ENCODE measurements around the gene ARHGEF38. TPM values are rescaled to one million over a fixed set of nuclear protein-coding genes. Genes with fewer than 3 reads are reported as not detected.

The ARHGEF38 gene
- polyA plus RNA-seq, 1 of the 3 experiments (the other 2 are of a cell fraction), result 0.02 TPM

DNA sequence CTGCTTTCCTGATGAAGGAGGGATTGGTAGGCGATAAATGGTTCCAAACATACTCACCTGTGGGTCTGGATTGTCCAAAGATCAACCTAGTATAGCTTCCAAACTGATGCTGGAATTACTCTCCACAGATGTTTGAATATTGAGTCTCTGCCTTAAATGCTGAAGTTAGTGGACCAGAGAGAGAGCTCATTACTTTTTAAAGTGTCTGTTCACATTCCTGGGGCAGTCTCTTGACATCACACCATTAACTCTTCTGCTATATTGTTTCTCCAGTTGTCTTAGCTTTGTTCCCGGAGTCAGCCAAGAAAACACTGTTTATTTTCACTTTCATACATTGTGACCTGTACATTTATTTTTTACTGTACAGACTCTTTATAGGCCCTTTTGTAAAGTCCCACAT lies 35.4 kb downstream of the ARHGEF38 start:
- no peaks in the 10 kb centered on the region for H3K79me2 ChIP-seq (ENCODE audit: insufficient read depth)
- H3F3A ChIP-seq (replicated peaks; ENCODE audit: insufficient read depth), result no peaks in the 10 kb centered on the region
- H3K27ac ChIP-seq (ENCODE audit: low read depth in 2 of 2, low read length in 1 of 2), result no peak overlapping the region
- no peaks in the 10 kb centered on the region for H4K20me1 ChIP-seq (ENCODE audit: insufficient read depth)
- ChIA-PET CTCF (no interaction called here), POLR2A (no interaction called here)
- H3K4me1 ChIP-seq (ENCODE audit: control insufficient read depth in 1 of 2, insufficient read depth in 2 of 2, low read depth in 1 of 2, low read length in 1 of 2), result no peaks in the 10 kb centered on the region
- H3K9me2 ChIP-seq, result no peaks in the 10 kb centered on the region
- no peak overlapping the region for H3K4me2 ChIP-seq
- no peak overlapping the region for H3K9ac ChIP-seq
- H3K9me3 ChIP-seq, result no peaks in the 10 kb centered on the region
- no peaks in the 10 kb centered on the region for H3K27me3 ChIP-seq (ENCODE audit: insufficient read depth)
- WGBS (ENCODE audit: low lambda C conversion rate), result 86% methylated on average over 2 of the region's 2 CpGs
- no peak overlapping the region for H2AFZ ChIP-seq (ENCODE audit: low read depth)
- H3K4me3 ChIP-seq (ENCODE audit: low read depth in 2 of 2, low read length in 1 of 2), result no peak overlapping the region
- DNase-seq, result no peak
- TF ChIP-seq FOXM1 (IDR thresholded peaks at IDR 0.05; ENCODE audit: low read depth) (no peak), YY1 (IDR thresholded peaks at IDR 0.05; ENCODE audit: low read depth) (no peak), EP300 (IDR thresholded peaks at IDR 0.05; ENCODE audit: borderline replicate concordance in 1 of 2, low read depth in 1 of 2, low read length in 1 of 2) (no peak), GABPA (IDR thresholded peaks at IDR 0.05; ENCODE audit: low read depth) (no peak), TCF12 (IDR thresholded peaks at IDR 0.05) (no peak), JUND (IDR thresholded peaks at IDR 0.05) (no peak)
- TF ChIP-seq, protein P1, sequence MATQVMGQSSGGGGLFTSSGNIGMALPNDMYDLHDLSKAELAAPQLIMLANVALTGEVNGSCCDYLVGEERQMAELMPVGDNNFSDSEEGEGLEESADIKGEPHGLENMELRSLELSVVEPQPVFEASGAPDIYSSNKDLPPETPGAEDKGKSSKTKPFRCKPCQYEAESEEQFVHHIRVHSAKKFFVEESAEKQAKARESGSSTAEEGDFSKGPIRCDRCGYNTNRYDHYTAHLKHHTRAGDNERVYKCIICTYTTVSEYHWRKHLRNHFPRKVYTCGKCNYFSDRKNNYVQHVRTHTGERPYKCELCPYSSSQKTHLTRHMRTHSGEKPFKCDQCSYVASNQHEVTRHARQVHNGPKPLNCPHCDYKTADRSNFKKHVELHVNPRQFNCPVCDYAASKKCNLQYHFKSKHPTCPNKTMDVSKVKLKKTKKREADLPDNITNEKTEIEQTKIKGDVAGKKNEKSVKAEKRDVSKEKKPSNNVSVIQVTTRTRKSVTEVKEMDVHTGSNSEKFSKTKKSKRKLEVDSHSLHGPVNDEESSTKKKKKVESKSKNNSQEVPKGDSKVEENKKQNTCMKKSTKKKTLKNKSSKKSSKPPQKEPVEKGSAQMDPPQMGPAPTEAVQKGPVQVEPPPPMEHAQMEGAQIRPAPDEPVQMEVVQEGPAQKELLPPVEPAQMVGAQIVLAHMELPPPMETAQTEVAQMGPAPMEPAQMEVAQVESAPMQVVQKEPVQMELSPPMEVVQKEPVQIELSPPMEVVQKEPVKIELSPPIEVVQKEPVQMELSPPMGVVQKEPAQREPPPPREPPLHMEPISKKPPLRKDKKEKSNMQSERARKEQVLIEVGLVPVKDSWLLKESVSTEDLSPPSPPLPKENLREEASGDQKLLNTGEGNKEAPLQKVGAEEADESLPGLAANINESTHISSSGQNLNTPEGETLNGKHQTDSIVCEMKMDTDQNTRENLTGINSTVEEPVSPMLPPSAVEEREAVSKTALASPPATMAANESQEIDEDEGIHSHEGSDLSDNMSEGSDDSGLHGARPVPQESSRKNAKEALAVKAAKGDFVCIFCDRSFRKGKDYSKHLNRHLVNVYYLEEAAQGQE (IDR thresholded peaks at IDR 0.05; ENCODE audit: low read depth, low read length), result no peak
- TF ChIP-seq, protein P2, sequence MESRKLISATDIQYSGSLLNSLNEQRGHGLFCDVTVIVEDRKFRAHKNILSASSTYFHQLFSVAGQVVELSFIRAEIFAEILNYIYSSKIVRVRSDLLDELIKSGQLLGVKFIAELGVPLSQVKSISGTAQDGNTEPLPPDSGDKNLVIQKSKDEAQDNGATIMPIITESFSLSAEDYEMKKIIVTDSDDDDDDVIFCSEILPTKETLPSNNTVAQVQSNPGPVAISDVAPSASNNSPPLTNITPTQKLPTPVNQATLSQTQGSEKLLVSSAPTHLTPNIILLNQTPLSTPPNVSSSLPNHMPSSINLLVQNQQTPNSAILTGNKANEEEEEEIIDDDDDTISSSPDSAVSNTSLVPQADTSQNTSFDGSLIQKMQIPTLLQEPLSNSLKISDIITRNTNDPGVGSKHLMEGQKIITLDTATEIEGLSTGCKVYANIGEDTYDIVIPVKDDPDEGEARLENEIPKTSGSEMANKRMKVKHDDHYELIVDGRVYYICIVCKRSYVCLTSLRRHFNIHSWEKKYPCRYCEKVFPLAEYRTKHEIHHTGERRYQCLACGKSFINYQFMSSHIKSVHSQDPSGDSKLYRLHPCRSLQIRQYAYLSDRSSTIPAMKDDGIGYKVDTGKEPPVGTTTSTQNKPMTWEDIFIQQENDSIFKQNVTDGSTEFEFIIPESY (IDR thresholded peaks at IDR 0.05; ENCODE audit: borderline replicate concordance, low read depth), result no peak
- H3K36me3 ChIP-seq (replicated peaks in 1 of 2; ENCODE audit: control insufficient read depth in 1 of 2, insufficient read depth in 2 of 2, low read length in 1 of 2), result no peaks in the 10 kb centered on the region

DNA sequence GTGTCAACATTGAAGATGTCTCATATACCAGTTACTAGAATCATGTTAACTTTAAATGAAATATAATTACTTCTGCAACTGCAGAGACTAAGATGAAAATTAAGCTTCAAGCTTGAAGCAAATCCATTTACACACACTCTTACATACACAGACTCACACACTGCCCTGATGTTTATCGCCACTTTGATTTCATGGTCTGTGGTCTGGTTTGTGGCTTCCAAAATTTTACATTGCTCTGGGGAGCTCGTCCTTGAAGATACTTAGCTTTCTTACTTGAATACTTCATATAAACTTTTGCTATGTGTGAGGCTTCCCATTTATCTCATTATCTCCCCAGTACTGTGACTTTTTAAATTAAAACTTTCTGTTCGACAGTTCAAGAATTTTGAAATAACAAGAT lies 35.8 kb downstream of the ARHGEF38 start:
- ChIA-PET CTCF (interaction anchor here (0.9 kb wide), 1 partner anchor 67 kb away, joined by 4 read pairs; no protein-coding TSS in a partner anchor), POLR2A (no interaction called here)
- Histone ChIP-seq H3K9me3 (no peaks in the 10 kb centered on the region), H3K4me1 (ENCODE audit: control insufficient read depth in 1 of 2, insufficient read depth in 2 of 2, low read depth in 1 of 2, low read length in 1 of 2) (no peaks in the 10 kb centered on the region), H3K4me3 (ENCODE audit: low read depth in 2 of 2, low read length in 1 of 2) (no peak overlapping the region), H3K36me3 (replicated peaks in 1 of 2; ENCODE audit: control insufficient read depth in 1 of 2, insufficient read depth in 2 of 2, low read length in 1 of 2) (no peaks in the 10 kb centered on the region), H3K27me3 (ENCODE audit: insufficient read depth) (no peaks in the 10 kb centered on the region), H3K79me2 (ENCODE audit: insufficient read depth) (no peaks in the 10 kb centered on the region), H3K4me2 (no peak overlapping the region), H2AFZ (ENCODE audit: low read depth) (no peak overlapping the region), H3K27ac (ENCODE audit: low read depth in 2 of 2, low read length in 1 of 2) (no peak overlapping the region), H3K9ac (no peak overlapping the region), H3K9me2 (no peaks in the 10 kb centered on the region), H3F3A (replicated peaks; ENCODE audit: insufficient read depth) (no peaks in the 10 kb centered on the region), H4K20me1 (ENCODE audit: insufficient read depth) (no peaks in the 10 kb centered on the region)
- no peak for DNase-seq
- WGBS (ENCODE audit: low lambda C conversion rate), result 77% methylated on average over 3 of the region's 3 CpGs
- TF ChIP-seq, protein P3, sequence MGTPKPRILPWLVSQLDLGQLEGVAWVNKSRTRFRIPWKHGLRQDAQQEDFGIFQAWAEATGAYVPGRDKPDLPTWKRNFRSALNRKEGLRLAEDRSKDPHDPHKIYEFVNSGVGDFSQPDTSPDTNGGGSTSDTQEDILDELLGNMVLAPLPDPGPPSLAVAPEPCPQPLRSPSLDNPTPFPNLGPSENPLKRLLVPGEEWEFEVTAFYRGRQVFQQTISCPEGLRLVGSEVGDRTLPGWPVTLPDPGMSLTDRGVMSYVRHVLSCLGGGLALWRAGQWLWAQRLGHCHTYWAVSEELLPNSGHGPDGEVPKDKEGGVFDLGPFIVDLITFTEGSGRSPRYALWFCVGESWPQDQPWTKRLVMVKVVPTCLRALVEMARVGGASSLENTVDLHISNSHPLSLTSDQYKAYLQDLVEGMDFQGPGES (IDR thresholded peaks at IDR 0.05; ENCODE audit: low read depth, low read length), result no peak
- TF ChIP-seq GATA2 (CRISPR knock-in tag; IDR thresholded peaks at IDR 0.05) (no peak), FOSL2 (IDR thresholded peaks at IDR 0.05; ENCODE audit: borderline replicate concordance, low read depth) (no peak), SMC3 (IDR thresholded peaks at IDR 0.05; ENCODE audit: low read depth, low read length) (no peak), YY1 (IDR thresholded peaks at IDR 0.05; ENCODE audit: low read depth) (no peak), EZH2phosphoT487 (IDR thresholded peaks at IDR 0.05; ENCODE audit: borderline replicate concordance, low read depth) (no peak), RFX5 (IDR thresholded peaks at IDR 0.05; ENCODE audit: low read length) (no peak)
- TF ChIP-seq, protein P2 (IDR thresholded peaks at IDR 0.05; ENCODE audit: borderline replicate concordance, low read depth), result no peak
- TF ChIP-seq, protein P4, sequence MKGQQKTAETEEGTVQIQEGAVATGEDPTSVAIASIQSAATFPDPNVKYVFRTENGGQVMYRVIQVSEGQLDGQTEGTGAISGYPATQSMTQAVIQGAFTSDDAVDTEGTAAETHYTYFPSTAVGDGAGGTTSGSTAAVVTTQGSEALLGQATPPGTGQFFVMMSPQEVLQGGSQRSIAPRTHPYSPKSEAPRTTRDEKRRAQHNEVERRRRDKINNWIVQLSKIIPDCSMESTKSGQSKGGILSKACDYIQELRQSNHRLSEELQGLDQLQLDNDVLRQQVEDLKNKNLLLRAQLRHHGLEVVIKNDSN (IDR thresholded peaks at IDR 0.05; ENCODE audit: borderline replicate concordance, low read depth), result no peak
